Measurements from ENCODE around the gene TPD52L1.
A peak's percentile ranks its signal among the peaks of the same experiment; 100 is the strongest.

TPD52L1 gene

DNA sequence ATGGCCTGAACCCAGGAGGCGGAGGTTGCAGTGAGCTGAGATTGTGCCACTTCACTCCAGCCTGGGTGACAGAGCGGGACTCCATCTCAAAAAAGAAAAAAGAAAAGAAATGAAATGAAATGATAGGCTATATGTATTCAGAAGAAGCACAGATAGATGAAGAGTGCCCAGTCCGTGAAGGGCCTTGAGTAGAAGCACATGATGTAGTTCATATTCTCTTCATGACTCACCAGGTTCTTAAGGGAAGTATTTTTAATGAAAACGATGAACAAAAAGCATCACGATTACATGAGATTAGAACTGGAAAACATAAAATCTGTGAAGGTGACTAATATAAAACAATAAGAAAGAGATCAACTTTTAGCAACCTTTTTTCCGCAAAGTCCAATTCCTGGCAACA lies 29.8 kb downstream of the TPD52L1 start:
- no peak for DNase-seq

DNA sequence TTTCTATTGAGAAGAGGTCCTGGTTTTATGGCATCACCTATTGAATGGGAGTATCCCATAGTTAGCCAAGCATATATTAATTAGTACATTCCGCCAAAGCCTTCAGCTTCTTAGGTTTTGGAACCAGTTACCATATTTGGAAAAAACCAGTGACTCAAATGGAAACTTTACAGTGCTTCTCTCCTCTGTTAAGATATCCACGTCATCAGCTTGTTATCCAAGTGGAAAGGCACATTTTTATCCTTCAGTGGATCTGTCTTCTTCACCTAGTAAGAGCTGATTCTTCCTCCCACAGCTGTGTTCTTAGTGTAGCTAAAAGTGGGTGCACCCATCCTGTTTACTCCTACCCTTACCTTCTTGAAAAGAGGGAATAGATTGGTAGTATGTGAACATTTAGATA lies 34.5 kb downstream of the TPD52L1 start:
- no peak for DNase-seq

DNA sequence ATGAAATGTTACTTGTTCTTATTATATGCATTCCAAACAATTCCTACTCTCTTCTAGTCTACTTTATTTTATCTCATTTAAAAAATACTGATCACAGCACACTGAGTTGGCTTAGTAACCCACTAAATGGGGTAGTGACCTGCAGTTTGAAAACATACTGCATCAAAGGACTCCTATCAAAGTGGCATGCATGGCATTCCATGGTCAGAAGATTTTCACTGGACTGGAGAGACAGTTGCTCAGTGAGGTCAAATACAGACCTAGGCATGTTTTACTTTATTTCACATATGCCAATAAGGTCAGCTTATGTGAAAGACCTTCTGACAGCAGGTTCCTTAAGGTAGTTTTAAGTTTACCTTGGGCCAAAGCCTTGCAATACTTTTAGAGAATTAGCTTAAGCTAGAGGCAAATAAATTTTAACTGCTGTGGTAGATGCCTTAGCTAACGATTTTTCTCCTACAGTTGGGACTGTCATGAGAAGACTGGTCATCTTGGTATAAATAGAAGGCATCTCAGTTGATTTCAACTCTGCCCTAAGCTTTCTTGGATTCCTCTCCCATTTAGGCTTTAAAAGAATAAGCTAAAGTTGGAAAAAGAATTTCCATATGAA lies 35.1 kb downstream of the TPD52L1 start:
- DNase-seq: no peak

GRCh38 chr6:125189494-125189893 lies 35.9 kb downstream of the TPD52L1 start:
- DNase-seq: no peak

DNA sequence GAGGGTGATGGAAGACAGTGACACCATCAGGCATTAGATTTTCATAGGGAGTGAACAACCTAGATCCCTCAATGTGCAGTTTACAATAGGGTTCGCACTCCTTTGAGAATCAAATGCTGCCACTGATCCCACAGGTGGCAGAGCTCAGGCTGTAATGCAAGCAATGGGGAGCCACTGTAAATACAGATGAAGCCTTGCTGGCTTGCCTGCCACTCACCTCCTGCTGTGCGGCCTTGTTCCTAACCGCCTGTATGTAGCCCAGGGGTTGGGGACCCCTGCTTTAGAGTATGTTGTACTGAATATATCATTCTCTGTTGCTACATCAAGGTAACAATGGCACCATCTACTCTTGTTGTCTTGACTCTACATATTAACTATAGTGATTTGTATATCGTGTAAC lies 37.1 kb downstream of the TPD52L1 start:
- no peak for DNase-seq

GRCh38 chr6:125191916-125192609 lies 38.5 kb downstream of the TPD52L1 start:
- peak; percentile 87 for DNase-seq

DNA sequence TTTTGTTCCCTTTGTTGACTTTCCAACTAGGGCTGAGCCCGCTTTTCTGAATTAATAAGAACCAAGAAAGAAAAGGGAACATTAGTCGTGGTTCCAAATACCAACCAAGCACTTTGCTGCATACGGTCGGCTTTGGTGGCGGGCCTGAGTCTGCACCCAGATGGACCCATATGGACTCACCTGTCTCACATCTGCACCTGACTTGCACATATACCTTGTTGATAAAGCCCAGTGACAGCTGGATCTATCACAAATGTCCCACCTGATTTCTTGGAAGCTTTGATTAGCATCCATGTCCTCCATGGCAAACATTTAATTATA lies 39.0 kb downstream of the TPD52L1 start:
- DNase-seq: no peak

GRCh38 chr6:125193208-125193607 lies 39.6 kb downstream of the TPD52L1 start:
- no peak for DNase-seq

GRCh38 chr6:125194941-125195340 lies 41.4 kb downstream of the TPD52L1 start:
- peak; percentile 96 for DNase-seq

DNA sequence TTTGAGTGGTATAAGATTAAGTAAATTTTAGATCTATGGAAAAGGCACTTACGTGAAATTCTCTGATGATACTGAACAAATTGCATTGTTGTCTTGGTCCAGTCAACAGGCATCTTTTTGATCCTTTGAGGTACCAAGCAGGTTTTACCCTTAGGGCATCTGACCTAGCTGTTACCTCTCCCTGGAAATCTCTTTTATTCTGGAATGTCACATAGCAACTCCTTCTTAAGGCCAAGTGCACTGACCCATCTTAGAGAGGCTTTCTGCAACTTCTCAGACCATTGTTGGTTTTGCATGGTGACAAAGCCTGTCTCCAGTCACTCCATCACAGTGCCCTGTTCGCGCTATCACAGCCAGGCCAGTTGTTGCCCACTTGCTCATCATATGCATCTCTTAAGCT lies 42.0 kb downstream of the TPD52L1 start:
- DNase-seq: no peak

DNA sequence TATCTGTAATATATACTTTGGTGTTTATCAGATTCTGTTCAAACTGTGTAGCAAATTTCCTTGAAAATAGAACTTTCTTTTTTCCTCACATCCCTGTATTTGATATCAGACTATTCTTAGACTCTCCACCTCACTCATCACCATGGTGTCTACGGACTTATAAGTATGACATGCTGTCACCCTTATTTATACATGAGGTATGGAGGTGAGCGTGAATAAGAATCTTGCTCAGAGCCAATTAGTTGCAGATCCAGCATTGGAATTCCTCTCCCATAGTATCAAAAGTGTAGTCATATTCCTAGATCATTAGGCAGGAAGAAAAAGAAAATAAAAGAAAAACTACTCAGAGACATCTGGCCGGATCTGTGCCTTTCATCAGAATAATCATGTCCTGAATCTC lies 43.0 kb downstream of the TPD52L1 start:
- DNase-seq: no peak

GRCh38 chr6:125197795-125198269 lies 44.3 kb downstream of the TPD52L1 start:
- peak; percentile 50 for DNase-seq

GRCh38 chr6:125198398-125198937 lies 44.9 kb downstream of the TPD52L1 start:
- peak; percentile 72 for DNase-seq

DNA sequence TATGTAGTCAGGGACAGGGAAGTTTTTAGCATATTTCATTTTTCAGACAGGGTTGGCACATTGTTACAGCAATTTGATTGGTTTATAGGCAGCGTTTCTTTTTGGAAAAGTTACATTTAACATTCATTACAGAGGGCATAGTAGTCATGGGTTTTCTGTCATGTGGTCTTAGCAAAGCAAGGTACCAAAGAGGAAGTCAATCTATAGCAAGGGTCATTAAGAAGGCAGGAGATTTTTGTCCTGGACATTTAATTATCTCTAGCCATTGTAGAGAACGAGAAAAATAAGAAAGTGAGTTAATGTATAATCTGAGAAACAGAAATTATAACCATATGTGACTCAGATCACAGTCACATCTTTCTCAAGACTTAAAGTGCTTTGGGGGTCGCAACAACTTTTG lies 47.4 kb downstream of the TPD52L1 start:
- DNase-seq: no peak

DNA sequence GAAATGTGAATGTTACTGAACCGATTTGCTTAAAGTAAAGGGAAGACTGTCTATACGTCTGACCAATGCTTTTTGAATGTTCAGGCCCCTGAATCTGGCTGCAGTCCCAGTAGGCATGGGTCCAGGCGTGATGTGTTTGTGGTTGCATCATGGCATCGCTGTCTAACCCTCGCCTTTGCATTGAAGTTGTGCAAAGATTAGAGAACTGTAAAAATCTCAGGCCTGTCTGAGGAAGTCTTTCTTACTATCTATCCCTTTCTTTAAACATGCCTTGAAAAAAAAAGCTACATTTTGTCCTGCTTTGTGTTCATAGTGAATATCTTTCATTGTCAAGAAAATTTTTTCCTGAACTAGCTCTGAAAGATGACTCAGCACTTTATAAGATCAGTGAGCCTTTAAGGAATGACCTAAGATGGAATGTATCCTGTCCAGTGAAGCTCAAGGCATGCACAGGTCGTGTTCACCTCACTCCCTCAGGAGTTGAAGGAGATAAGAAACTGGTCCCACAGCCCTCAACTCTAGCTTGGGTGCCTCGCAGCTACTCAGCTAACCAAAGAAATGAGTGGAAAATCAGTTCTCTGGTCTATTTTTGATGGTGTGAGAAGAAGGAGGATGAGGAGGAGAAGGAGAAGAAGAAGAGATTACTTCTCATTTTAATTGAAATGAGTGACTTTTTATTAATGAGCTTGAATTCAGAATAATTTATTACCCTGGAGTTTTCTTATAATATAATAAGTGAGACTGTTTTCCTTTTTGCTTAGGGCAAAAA lies 48.6 kb downstream of the TPD52L1 start:
- peak; percentile 58 for DNase-seq

- DNase-seq: no peak
These were observed 49.8 kb downstream of the TPD52L1 start for GRCh38 chr6:125203395-125203794.

- no peak for DNase-seq
These were observed 52.4 kb downstream of the TPD52L1 start for GRCh38 chr6:125205931-125206330.

- DNase-seq: no peak
These were observed 52.8 kb downstream of the TPD52L1 start for GRCh38 chr6:125206389-125206788.

- DNase-seq: peak; percentile 41
These were observed 54.4 kb downstream of the TPD52L1 start for GRCh38 chr6:125207956-125208355.

GRCh38 chr6:125208625-125209249 lies 55.2 kb downstream of the TPD52L1 start:
- no peak for DNase-seq

GRCh38 chr6:125210667-125211066 lies 57.1 kb downstream of the TPD52L1 start:
- DNase-seq: no peak

DNA sequence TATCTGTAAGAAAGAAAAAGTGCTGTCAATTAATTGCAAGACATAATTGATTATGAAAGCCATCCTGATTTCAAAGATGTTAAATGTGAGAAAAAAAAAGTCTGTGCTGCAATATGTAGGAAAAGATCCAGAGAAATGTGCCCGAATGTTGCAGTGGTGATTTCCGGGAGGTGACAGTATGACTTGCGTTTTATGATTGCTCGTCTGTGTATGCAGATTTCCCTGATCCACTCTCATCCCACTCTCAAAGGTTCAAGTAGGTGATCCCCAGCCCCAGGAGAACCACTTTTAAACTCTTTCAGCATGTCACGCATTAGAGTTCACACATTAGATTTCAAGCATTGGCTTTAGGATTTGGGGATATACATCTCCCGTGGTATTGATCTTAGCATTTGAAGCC lies 57.8 kb downstream of the TPD52L1 start:
- DNase-seq: no peak

DNA sequence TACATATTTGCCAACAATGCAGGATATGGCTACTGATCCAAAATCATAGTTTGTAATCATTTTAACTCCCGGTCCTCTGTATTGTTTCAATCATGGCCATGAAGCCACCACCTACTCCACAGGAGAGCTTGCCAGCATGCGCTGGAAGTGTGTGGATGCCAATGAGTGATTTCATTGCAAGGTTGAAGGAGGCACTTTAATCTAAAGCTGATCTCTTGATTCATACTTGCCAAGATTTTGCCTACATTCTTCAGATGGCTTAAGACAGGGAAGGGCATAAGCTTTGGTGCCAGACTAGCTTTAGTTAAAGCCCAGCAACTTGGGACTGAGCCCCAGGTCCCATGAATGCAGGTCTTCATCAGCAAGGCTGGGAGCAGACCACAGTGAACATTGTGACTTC lies 58.8 kb downstream of the TPD52L1 start:
- no peak for DNase-seq

Data from MV-4-11 (cell line).